ENCODE results near the gene HBG2. TPM values are rescaled to one million over a fixed set of nuclear protein-coding genes. Genes with fewer than 3 reads are reported as not detected.
"Not testable (repeated sequence)": the region's sequence is repeated elsewhere in the genome, so short reads cannot be mapped to it uniquely, and the experiment has no call there.

Gene HBG2
- total RNA-seq, 1 donor from 2014 or later, result 0.82 TPM

- Mint-ChIP-seq H3K27ac (ENCODE audit: unreplicated experiment) (no peak overlapping the region), H3K4me3 (ENCODE audit: unreplicated experiment) (no peak overlapping the region), H3K4me1 (ENCODE audit: unreplicated experiment) (no peaks in the 10 kb centered on the region), H3K36me3 (ENCODE audit: low read depth, unreplicated experiment) (no peaks in the 10 kb centered on the region), H3K9me3 (ENCODE audit: unreplicated experiment) (no peaks in the 10 kb centered on the region), H3K27me3 (ENCODE audit: unreplicated experiment) (no peaks in the 10 kb centered on the region)
- no peak for TF ChIP-seq CTCF (IDR thresholded peaks at IDR 0.05; ENCODE audit: unreplicated experiment)
- no peak for DNase-seq (ENCODE audit: low spot score)
These were observed 12.5 kb upstream of the HBG2 start for GRCh38 chr11:5267033-5267563.

- H3K4me1 Mint-ChIP-seq (ENCODE audit: unreplicated experiment), result no peaks in the 10 kb centered on the region
- H3K27ac Mint-ChIP-seq (ENCODE audit: unreplicated experiment), result no peak overlapping the region
- H3K36me3 Mint-ChIP-seq (ENCODE audit: low read depth, unreplicated experiment), result no peaks in the 10 kb centered on the region
- no peak for TF ChIP-seq CTCF (IDR thresholded peaks at IDR 0.05; ENCODE audit: unreplicated experiment)
- H3K27me3 Mint-ChIP-seq (ENCODE audit: unreplicated experiment), result no peaks in the 10 kb centered on the region
- DNase-seq (ENCODE audit: low spot score), result no peak
- no peak overlapping the region for H3K4me3 Mint-ChIP-seq (ENCODE audit: unreplicated experiment)
- H3K9me3 Mint-ChIP-seq (ENCODE audit: unreplicated experiment), result no peaks in the 10 kb centered on the region
These were observed 12.0 kb upstream of the HBG2 start for GRCh38 chr11:5266609-5267008.

- Mint-ChIP-seq H3K36me3 (ENCODE audit: low read depth, unreplicated experiment) (no peaks in the 10 kb centered on the region), H3K4me1 (ENCODE audit: unreplicated experiment) (no peaks in the 10 kb centered on the region), H3K9me3 (ENCODE audit: unreplicated experiment) (no peaks in the 10 kb centered on the region), H3K27ac (ENCODE audit: unreplicated experiment) (no peak overlapping the region), H3K4me3 (ENCODE audit: unreplicated experiment) (no peak overlapping the region), H3K27me3 (ENCODE audit: unreplicated experiment) (no peaks in the 10 kb centered on the region)
- no peak for DNase-seq (ENCODE audit: low spot score)
- no peak for TF ChIP-seq CTCF (IDR thresholded peaks at IDR 0.05; ENCODE audit: unreplicated experiment)
These were observed 11.3 kb upstream of the HBG2 start for GRCh38 chr11:5265832-5266231.

- DNase-seq (ENCODE audit: low spot score), result no peak
- Mint-ChIP-seq H3K36me3 (ENCODE audit: low read depth, unreplicated experiment) (no peaks in the 10 kb centered on the region), H3K4me1 (ENCODE audit: unreplicated experiment) (no peaks in the 10 kb centered on the region), H3K4me3 (ENCODE audit: unreplicated experiment) (no peak overlapping the region), H3K27ac (ENCODE audit: unreplicated experiment) (no peak overlapping the region), H3K9me3 (ENCODE audit: unreplicated experiment) (no peaks in the 10 kb centered on the region), H3K27me3 (ENCODE audit: unreplicated experiment) (peaks cover 2% of the 10 kb centered on the region)
- no peak for TF ChIP-seq CTCF (IDR thresholded peaks at IDR 0.05; ENCODE audit: unreplicated experiment)
These were observed 4.1 kb upstream of the HBG2 start for GRCh38 chr11:5258543-5259262.

GRCh38 chr11:5257296-5257695 is 2.7 kb upstream of the HBG2 start:
- DNase-seq (ENCODE audit: low spot score), result no peak
- no peak overlapping the region for H3K27ac Mint-ChIP-seq (ENCODE audit: unreplicated experiment)
- H3K4me1 Mint-ChIP-seq (ENCODE audit: unreplicated experiment), result no peaks in the 10 kb centered on the region
- no peak overlapping the region for H3K4me3 Mint-ChIP-seq (ENCODE audit: unreplicated experiment)
- no peaks in the 10 kb centered on the region for H3K36me3 Mint-ChIP-seq (ENCODE audit: low read depth, unreplicated experiment)
- TF ChIP-seq CTCF (IDR thresholded peaks at IDR 0.05; ENCODE audit: unreplicated experiment), result no peak
- H3K9me3 Mint-ChIP-seq (ENCODE audit: unreplicated experiment), result no peaks in the 10 kb centered on the region
- peaks cover 3% of the 10 kb centered on the region for H3K27me3 Mint-ChIP-seq (ENCODE audit: unreplicated experiment)

- not testable (repeated sequence) for H3K27ac Mint-ChIP-seq (ENCODE audit: unreplicated experiment); H3K4me3 Mint-ChIP-seq (ENCODE audit: unreplicated experiment); DNase-seq (ENCODE audit: low spot score); H3K36me3 Mint-ChIP-seq (ENCODE audit: low read depth, unreplicated experiment); H3K27me3 Mint-ChIP-seq (ENCODE audit: unreplicated experiment); H3K9me3 Mint-ChIP-seq (ENCODE audit: unreplicated experiment); H3K4me1 Mint-ChIP-seq (ENCODE audit: unreplicated experiment)
These were observed 558 bp downstream of the HBG2 start for GRCh38 chr11:5254023-5254422.

- not testable (repeated sequence) for H3K9me3 Mint-ChIP-seq (ENCODE audit: unreplicated experiment); H3K4me3 Mint-ChIP-seq (ENCODE audit: unreplicated experiment); H3K27ac Mint-ChIP-seq (ENCODE audit: unreplicated experiment); H3K27me3 Mint-ChIP-seq (ENCODE audit: unreplicated experiment); H3K36me3 Mint-ChIP-seq (ENCODE audit: low read depth, unreplicated experiment); DNase-seq (ENCODE audit: low spot score); H3K4me1 Mint-ChIP-seq (ENCODE audit: unreplicated experiment)
These were observed 1.1 kb downstream of the HBG2 start for GRCh38 chr11:5253440-5253839.
